Stimulated activated CD4-positive, alpha-beta T cell treated with anti-CD3 and anti-CD28 coated beads, Interleukin-2, amount 100 ng/mL, for 4 hours (primary cell): ENCODE results near the gene TGM3.

Source experiments
- DNase-seq: peaks from one replicate; pipeline ENCODE4 v3.0.0-alpha.2; 2020; ENCODE audit warnings: low read depth

The TGM3 gene

DNA sequence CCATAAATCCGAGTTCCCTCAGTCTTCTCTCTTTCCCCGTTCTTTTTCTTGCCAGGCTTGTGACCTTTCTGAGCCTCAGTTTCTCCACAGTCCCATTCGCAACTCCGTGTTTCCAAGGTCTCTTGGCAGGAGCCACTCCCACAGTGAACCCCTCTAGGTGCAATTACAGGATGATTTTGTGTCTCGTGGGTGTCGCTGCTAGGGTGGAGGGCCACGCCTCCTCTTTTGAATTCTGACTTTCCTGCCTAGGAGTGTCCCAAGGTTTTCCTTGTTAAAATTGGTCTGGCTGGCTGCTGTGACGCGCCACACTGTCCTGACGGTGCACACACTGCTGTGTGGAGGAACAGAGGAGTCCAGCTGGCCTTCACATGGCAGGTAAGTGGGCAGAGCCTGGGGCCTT, 84.8 kb downstream of the TGM3 start, which contains the start of gene TGM6:
Gene TGM6, plus strand, starts transcription at position 301 of the 400 bp plus-strand sequence. Its CDS starts 68 bp downstream, at position 369.
- DNase-seq = no peak

DNA sequence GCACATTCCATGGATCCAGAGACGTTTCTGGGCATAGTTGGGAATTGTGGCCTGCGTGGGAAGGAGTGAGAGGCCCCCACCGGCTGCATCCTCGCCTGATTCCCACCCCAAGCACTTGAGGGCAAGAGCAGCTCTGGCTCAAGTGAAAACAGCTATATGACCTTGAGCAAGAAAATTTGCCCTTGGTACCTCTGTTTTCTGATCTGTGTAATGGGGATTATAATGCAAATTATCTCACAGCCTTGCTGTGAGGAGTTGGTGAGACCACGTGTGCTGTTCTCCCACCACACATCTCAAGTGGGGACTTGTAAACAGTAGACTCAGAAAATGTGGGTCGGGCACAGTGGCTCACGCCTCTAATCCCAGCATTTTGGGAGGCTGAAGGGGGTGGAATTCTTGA, 85.5 kb downstream of the TGM3 start:
- DNase-seq = no peak

DNA sequence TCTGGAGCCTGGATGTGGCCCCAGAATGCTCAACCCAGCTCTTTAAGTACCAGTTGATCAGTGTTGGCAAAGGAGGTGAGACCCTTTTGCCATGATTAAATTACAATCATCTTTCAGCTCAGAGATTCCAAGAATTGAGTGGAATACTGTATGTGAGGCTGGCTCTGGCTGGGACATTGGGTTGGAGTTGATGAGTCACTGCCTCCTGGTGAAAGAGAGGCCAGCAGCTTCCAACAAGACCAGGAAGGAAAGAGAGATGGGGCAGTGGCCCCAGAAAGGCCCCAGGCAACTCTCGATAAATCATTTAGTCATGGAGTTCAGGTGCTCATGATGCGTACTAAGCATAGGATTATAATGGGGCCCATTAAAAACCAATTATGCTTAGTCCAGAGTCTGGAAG, 87.0 kb downstream of the TGM3 start:
- DNase-seq = no peak

DNA sequence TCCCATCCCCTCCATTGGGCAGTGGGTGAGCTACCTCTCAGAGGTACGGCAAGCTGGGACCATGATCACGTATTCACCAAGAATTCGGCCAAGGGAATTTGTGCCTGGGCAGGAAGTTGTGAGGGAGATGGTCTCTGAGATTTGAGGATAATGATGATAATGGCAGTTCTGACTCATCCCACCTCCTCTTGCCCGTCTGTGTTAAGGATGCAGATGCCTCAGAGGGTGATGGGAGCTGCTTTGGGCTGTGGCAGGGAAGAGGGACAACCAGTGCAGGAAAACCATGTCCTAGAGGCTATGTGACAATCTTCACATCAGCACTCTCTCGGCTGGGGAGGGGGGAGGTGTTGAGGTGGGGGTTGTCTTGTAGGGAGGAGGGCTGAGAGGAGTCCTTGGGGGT, 89.2 kb downstream of the TGM3 start:
- no peak for DNase-seq

DNA sequence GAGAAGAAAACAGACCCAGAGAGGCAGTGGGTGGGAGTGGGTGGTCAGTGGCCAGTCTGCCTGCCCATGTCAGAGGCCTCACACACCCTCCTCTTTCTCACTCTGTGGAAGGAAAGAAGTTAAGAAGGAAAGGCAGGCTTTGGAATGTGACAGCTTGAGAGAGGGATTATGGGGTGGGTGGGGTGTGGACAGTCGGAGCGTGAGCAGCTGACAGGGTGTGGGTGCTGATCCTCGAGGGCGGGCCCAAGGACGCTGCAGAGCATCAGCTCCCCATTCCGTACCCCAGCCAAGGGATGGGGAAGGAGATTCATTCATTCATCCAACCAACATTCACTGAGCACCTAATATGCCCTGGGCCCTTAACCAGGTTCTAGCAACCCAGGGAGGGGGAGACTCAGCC, 89.7 kb downstream of the TGM3 start:
- DNase-seq = no peak

- DNase-seq = no peak
These were observed 90.8 kb downstream of the TGM3 start for GRCh38 chr20:2386516-2387179.

DNA sequence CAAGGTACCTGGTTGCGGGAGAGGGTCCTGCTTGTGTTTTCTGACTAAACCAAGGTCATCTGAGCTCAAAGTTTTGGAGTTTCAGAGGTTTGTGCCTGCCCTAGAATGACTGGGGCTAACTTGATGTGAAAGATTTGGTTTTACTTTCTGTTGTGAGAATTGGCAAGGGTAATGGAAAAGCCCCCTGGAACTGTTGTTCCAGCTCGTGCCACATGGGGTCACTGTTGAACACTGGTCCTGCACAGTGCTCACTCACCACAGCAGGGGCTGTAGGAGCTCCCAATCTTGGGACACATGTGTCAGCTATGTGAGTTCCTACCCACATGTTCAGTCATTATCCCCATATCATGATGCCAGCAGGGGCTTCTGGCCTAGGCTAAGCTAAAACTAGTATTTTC, 91.4 kb downstream of the TGM3 start:
- DNase-seq = no peak

DNA sequence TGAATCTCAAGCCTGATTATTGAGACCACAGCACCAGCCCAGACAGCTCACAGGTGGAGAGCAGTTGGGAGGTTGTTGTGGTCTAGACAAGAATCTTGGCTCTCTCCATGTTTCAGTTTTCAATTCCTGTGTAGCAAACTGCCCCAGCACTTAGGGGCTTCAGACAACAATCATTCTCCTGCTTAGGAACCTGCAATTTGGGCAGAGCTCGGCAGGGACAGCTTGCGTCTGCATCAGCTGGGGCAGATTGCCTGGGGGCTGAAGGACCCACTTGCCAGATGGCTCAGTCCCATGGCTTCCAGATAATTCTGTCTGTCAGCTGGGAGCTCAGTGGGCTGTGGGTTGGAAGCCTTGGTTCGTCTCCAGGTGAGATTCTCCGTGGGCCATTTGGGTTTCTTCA, 91.8 kb downstream of the TGM3 start:
- no peak for DNase-seq
